HG03460 (cell line): Measurements from ENCODE around the gene LRP1-AS.

Experiments
- ATAC-seq: cut with Tn5 transposase; IDR thresholded peaks from one replicate; pipeline ENCODE4 v1.9.1; 2021; ENCODE audit not compliant: unreplicated experiment

Gene LRP1-AS

DNA sequence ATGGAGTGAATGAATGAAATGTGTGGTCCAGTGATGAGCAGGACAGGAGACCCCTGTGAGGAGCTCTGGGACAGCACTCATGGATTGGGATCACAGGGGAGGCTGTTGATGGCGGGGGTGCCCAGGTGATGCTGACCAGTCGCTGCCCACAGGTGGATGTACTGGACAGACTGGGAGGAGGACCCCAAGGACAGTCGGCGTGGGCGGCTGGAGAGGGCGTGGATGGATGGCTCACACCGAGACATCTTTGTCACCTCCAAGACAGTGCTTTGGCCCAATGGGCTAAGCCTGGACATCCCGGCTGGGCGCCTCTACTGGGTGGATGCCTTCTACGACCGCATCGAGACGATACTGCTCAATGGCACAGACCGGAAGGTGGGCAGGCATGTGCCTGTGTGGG, 13.3 kb upstream of the LRP1-AS start:
- ATAC-seq: no peak

DNA sequence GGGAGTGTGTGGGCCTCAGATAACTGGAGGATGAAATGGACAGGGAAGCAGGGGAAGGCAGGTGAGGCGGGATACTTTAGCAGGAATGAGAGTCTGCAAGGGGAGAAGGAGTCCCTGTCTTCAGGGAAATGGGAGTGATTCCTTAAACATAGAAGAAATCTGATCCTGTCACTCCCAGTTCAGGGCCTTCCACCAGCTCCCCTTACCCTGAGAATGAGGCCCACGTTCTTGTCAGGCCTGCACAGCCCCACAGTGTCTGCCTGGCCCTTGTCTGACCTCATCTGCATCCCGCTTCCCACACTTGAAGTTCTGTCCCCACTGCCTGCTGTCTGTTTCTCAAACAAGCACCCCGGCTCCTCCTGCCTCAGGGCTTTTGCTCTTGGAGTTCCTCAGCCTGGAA, 12.6 kb upstream of the LRP1-AS start:
- no peak for ATAC-seq

DNA sequence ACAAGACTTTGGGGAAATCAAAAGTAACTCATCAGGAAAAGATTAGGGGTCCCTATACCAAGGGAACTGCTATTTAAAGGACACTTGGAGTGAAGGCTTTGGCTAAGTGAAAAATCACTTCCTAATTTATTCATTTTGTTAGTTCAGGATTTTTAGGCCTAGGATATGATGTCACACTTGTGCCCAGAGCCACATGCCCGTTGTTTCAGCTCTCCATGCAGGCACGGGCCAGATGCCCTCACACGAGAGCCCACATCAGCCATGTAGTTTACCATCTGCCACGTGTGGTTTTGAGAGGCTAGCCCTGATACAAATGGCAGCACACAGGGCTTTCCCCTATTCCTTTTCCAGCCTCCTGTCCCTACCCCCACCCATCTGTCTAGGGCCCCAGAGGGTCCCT, 11.9 kb upstream of the LRP1-AS start:
- no peak for ATAC-seq

DNA sequence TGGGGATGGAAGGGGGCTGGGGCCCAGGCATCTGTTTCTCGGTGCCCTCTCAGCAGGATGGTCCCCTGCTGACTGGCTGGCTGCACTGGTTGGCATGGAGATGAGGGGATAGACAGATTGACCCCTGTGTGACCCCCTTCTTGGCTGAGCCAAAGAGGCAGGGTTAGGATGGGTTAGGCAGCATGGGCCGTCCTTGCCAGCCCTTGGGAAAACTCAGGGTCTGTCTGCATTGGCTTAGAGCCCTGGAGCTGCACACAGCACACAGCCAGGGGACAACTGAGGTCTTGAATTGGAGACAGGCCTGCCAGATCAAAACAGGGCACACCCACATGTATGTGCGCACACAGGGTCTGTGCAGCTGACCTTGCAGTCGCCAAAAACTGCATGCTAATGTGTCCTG, 11.2 kb upstream of the LRP1-AS start:
- ATAC-seq: no peak

DNA sequence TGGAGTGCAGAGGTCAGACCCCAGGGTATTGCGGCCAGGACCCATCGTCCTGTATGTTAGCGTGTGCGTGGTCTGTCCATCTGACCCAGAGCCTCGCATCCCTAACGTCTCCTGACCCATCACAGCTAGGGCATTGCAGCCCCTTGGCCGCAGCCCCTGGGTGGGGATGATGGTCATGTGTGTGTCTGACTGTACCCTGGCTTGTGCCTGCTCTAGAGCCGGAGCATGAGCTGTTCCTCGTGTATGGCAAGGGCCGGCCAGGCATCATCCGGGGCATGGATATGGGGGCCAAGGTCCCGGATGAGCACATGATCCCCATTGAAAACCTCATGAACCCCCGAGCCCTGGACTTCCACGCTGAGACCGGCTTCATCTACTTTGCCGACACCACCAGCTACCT, 10.8 kb upstream of the LRP1-AS start:
- ATAC-seq: no peak

DNA sequence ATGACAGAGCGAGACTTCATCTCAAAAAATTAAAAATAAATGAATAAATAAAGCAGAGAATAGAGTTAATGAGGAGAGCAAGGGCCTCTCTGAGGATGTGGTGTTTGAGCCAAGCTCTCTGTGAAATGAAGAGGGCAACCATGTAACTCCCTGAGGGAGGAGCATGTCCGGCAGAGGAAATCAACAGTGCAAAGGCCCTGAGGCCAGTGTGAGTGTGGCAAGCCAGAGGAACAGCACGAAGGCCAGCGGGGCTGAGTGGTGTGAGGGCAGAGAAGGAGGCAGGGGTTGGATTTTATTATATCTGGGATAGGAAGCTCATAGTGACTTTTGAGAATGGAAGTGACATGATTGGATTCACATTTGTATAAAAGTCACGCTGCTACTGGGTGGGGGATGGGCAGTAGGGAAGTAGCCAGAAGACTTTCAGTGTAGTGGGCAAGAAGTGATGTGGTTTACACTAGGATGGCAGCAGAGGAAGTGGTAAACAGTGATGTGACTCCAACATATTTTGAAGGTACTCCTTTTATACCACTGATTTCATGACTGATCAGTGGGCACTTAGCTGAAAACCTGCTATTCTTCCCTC, 10.3 kb upstream of the LRP1-AS start:
- ATAC-seq: no peak

DNA sequence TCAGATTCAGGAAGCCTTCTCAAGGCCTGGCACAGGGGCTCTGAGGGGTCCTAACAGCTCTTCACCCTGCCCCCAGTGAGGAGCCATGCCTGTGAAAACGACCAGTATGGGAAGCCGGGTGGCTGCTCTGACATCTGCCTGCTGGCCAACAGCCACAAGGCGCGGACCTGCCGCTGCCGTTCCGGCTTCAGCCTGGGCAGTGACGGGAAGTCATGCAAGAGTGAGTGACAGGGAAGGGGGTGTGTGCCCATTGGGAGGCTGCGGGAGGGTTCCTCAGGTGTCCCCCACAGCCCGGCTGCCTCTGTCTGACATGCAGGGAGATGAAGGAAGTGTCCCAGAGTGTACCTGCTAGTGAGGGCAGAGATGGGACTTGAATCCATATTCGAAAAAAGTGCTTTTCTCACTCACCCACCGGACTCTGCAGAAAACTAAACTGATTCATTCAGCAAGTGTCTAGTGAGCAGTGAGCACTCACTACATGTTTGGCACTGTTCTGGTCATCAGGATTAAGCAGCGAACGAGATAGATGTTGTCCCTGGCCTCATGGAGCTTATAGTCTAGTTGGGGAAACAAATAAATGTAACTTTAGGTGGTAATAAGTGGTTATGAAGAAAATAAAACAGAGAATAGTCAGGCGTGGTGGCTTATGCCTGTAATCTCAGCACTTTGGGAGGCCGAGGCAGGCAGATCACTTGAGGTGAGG, 9.4 kb upstream of the LRP1-AS start:
- no peak for ATAC-seq

DNA sequence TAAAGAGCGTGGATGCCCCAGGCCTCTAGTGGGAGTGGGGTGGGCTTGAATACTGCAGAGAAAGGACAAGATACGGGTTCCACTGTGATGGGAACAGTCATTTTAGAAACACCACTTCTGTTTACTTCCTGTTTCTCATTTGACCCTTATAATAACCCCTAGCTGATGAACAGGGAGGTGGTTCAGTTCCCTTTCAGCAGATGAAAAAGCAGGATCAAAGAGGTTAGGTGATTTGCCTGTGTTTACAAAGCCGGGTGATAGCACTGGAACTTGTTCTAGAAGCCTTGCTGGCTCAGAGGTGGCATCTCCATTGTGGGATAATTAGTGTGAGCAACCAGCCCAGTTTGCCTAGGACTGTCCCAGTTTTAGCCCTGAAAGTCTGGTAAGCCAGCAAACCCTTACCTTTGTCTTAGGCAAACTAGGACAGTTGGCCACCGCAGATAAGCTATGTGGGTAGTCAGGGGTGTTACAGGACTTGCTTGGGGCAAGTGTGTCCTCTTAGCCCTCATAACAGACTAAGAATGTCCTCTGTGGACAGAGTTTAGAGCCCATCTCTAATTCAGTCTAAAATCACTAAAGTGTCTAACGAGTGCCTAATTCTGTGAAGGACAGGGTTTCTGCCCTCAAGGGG, 7.5 kb upstream of the LRP1-AS start:
- no peak for ATAC-seq

DNA sequence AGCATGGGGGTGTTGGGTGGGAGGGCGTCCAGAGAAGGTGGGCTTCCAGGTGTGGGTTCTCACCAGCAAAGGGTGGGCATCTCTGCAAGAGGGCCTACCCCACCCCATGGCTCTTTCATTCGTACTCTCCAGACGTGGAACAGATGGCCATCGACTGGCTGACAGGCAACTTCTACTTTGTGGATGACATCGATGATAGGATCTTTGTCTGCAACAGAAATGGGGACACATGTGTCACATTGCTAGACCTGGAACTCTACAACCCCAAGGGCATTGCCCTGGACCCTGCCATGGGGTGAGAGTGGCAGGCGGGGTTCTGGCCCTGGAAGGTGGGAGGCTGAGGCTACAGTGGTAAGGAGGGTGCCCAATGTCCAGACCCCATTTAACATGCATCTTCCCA, 6.7 kb upstream of the LRP1-AS start:
- no peak for ATAC-seq

DNA sequence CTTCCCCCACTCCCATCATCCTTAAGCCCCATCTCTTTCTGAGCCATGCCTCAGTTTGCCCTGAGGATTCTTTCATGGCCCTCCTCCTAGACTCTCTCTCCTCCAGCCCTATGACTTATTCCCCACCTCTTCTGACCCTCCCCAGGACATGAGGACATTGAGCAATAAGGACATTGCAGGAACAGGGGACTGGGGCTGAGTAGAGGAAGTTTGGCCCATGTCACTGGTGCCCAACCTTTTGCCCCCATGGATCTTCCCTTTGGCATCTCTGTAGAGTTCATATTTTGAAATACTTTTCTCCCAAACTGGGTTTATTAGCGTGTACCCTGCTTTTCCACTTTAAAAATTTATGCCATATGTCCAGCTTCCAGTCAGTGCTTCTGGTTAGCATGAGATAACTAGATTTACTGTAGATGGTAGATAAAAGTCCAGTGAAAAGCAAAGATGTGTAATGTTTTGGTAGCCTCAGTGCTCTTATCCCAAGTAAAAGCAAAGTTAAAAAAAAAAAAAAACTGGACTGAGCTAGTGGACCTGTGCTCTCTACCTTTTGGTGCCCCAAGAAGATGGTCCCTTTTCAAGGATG, 6.1 kb upstream of the LRP1-AS start:
- ATAC-seq: no peak

DNA sequence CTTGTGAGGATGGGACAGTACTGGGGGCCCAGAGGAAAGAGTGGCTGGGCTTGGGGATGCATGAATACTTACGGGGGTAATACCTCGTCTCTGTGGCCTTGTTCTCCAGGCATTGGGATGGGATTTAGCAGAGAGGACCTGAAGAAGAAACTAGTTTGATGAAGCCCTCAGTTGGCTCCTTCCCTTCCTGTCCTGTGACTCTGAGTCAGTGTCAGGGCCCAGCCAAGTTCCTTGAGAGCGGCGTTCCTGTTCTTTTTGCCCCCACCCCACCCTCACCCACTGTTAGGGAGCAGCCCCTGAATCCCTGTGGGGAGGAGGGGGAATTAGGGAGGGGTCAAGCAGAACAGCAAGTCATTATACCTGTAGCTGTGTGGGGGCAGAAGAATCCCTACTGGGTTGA, 5.2 kb upstream of the LRP1-AS start:
- ATAC-seq: no peak

DNA sequence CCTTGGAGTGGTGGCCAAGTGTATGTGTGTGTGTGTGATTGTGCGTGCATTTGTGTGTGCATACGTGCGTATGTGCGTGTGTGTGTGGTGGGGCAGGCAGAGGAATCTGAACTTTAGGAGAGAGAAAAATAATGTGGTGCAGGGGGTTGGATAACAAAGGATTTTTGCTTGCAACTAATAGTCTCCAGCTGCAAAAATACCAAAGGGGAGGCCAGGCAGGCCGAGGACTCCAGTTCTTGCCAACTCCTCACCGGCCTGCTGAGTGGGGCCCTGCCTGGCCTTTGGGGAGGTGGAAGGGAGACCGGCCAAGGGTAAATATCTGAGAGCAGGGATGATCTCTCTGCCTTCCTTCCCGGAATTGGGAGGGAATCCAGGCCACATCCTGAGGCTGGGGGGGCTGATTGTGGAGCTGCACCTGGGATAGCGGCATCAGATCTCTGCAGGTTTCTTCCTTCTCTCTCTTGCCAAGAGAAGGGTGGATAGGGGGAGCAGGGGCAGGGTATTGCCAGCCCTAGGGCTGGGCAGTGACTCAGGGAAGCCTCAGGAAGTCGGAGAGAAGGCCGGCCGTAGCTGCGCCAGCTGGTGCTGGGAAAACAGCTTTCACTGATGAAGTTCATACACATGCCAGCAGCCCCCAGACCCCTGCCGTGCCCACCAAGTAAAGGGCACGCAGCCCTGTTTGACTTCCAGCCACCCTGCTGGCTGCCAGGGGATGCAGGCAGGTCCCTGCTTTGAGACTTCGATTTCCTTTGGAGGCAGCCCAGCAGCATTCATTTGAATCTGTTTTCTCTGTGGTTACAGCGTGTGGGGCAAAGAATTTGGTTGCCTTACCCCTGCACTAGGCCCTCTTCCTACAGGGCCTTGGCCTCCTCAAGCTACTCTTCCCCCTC, 4.6 kb upstream of the LRP1-AS start:
- ATAC-seq: no peak

DNA sequence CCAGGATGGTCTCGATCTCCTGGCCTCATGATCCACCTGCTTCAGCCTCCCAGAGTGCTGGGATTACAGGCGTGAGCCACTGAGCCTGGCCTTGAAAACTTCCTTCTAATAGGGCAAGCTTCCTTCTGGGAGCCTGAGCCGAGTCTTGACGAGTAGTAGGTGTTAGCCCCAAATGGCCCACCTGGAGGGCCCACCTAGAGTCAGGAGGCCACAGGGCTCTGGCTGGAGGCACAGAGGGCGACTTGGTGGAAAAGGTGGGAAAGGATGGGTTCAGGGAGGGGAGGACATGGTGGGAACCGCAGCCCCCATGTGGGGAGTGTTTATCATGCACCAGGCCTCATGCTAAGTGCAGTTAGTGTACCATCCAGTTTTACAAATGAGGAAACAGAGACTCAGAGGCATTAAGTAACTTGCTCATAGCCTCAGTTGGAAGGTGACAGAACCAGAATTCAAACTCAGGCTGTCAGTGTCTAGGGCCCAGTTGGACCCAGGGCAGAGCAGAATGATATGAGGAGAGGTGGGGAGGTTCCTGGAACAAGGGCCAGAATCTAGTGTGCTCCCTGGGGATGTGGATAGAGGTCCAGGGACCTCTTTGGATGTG, 3.1 kb upstream of the LRP1-AS start:
- no peak for ATAC-seq

DNA sequence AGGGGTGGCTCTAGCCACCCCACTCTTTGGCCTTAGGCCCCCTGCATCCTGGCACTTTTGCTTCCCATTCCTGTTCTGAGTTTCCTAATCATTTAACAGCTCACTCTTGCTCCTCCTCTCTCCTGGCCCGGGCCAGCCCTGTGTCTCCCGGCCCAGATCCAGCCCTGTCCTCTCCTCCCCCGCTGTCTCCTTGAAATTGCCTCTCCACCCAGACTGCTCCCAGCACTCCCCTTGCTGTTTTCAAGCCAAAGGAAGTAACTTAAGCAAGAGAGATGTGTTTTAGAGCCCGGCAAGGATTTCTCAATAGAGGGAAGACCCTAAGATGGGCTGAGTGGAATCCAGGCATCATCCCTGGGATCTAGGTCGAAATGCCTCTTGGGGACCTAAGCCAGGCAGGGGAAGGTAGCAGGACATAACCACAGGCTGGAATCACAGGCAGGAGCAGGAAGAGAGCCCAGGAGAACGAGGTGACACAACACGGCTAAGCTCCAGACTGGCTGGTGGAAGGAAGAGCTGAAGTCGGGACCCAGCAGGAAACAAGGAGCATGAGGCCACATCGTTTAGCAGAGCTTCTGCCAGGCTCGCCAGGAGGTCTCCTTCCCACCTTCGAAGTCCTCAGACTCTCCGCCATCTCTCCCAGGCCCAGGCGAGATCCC, 2.0 kb upstream of the LRP1-AS start:
- ATAC-seq: no peak

DNA sequence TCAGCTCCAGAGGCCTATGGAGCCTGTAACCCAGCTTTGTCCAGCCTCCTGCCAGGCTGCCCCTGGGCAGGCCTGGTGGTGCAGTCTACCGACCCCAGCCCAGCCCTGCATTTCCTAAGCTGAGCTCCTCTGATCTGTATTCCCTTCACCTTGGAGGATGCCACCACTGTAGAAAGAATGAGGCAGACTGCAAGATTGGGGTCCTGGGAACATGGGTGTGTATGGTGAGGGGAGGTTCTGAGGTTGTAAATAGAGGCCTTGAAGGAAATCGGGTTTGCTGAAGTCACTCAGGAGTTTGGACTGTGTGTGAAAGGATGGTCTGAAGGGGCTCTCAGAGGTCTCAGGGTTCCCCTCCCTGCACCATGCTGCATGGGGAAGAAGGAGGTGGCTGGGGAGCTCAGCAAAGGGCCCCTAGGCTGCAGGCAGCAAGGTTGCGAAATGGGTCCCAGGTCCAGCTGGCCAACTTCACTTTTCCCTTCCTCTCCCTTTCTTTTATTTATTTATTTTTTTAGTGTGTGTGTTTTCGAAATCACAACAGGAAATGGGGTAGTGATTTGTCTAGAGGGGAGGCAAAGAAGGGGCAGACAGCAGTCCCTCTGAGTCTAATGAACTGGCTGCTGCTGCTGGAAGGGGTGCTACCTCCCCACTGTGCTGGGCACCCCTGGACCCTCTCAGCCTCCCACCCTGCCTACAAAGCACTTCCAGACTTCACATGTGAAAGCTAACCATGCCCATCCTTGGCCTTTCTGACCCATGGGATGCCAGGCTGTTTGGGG, 1.2 kb upstream of the LRP1-AS start:
- ATAC-seq: no peak

DNA sequence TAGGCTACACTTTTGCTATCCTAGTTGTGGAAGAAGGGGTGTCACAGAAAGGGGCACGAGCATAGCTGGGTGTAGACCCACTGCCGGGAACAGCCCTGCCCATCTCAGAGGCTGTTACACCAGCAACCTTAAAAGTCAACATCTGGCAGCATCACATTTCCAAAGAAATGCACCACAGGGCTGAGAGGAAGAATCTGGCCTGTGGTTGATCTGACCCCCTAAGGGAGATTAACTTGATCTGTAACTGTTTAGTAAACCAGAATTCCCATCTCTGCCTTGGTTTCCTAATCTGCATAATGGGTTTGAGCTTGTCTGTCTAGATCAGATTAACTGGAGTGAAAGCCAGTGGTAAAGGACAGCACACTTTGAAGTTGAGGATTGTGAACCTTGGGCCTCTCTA, 1.3 kb downstream of the LRP1-AS start:
- no peak for ATAC-seq

DNA sequence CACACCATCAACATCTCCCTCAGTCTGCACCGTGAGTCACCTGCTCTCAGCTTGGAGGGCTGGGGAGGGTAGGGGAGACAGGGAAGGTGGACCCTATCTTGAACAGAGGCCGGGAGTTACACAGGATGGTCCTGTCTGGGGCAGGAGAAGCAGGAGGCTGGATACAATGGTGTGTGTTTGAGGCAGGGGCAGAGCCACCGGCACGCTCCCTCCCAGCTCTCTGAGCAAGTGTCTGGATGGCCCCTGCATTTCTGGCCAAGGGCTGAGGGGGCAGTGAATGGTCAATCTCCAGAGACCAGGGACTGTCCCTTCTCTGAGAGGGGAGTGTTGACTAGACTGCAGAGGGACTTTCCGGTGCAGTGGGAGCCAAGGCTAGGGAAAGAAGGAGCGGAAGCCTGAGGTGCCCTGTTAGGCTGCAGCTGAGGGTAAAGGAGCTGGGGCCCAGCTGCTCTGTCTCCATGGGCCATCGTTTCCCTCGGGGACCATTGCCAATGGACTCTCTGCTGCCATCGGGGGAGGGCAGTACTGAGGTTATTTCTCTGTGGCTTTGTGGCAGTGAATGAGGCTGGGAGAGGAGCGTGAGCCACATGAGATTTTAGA, 1.9 kb downstream of the LRP1-AS start:
- ATAC-seq: no peak

DNA sequence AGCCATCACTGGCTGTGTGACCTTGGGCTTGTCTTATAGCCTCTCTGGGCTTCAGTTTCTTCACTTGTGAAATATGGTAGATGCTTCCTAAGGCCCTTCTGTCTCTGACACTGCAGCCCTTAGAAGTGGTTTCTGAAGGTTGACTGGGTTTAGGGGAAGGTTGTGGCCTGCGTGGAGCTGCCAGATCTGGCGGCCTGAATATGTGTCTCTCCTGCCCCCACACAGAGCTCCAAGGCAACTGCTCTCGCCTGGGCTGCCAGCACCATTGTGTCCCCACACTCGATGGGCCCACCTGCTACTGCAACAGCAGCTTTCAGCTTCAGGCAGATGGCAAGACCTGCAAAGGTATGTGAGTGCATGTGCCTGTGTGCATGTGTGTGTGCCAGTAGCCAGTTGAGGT, 4.0 kb downstream of the LRP1-AS start:
- no peak for ATAC-seq

DNA sequence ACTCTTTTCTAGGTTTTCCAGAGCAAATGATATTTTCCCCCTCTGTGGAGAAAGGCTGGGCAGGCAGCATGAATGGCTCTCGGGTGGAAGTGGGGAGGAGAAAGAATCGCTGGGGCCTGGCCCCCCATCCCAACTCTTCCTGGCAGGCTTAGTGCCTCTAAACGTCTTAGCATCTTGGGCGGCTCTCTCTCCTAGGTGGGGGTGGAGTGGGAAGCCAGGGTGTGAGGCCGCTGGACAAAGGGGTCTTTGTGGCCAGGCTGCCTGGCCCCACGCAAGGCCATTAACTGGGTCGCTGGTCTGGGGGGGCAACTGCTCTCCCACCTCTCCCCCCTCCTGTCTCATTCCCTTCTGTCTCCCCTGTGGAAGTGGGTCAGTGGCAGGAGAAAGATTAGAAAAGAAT, 4.7 kb downstream of the LRP1-AS start:
- no peak for ATAC-seq
